GM08714 (cell line): Measurements from ENCODE around the gene MAPK10.
"Not testable (repeated sequence)": the region's sequence is repeated elsewhere in the genome, so short reads cannot be mapped to it uniquely, and the experiment has no call there.

Experiments used
- H3K4me3 ChIP-seq: fragments of 200-500 bp; sonication (Bioruptor generic); 2 replicates; pipeline ENCODE4 v1.5.1; 2014; ENCODE audit warnings: mild to moderate bottlenecking, low read length, inconsistent platforms
- ZNF274 ChIP-seq: IDR thresholded peaks from 2 replicates; pipeline ENCODE4 v1.6.1; 2012; ENCODE audit warnings: mild to moderate bottlenecking, low read depth, low read length

MAPK10 gene

GRCh38 chr4:86043755-86044592 lies 315.9 kb downstream of the MAPK10 start:
- no peak for TF ChIP-seq ZNF274

GRCh38 chr4:86038037-86038436 lies 321.8 kb downstream of the MAPK10 start:
- no peak for TF ChIP-seq ZNF274

More at GRCh38 chr4:86043755-86044592, 315.9 kb downstream of the MAPK10 start:
- no peak overlapping the region for H3K4me3 ChIP-seq

DNA sequence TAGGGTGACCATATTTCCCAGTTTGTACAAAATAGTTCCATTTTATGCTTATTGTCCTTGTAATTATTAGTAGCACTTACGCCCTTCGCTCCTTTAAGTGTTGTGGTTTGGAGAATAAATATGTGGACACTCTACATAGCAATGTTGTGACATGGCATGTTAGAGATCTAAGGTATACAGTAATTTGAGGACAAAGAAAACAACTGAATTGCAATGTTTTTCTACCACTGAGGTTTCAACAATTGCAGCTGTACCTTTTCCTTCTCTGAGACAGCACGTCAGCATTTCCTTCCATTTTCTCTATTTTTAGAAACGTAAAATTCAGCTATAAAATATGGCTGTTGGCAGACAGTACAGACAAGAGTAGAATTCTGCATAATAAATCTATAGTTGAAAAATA lies 323.1 kb downstream of the MAPK10 start:
- no peak for TF ChIP-seq ZNF274
- H3K4me3 ChIP-seq: no peak overlapping the region

More at GRCh38 chr4:86038037-86038436, 321.8 kb downstream of the MAPK10 start:
- no peak overlapping the region for H3K4me3 ChIP-seq

GRCh38 chr4:86035688-86036087 lies 324.2 kb downstream of the MAPK10 start:
- no peak overlapping the region for H3K4me3 ChIP-seq
- no peak for TF ChIP-seq ZNF274

DNA sequence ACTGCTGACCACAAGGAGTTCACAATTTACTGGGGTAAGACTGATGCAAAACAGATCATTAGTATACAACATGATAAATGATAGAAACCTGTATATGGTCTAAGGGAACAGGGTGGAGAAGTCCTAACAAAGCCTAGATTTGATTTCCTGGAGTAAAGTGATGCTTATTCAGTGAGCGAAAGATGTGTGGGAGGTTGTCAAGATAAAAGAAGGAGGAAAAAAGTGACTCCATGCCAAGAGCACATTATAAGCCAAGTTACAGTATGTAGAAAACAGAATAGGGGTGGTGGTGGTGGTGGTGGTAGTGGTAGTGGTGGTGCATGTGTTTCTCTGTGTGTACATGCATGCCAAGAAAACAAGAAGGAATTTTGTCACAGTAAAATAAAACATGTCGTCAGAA lies 325.2 kb downstream of the MAPK10 start:
- H3K4me3 ChIP-seq: no peak overlapping the region
- no peak for TF ChIP-seq ZNF274

- no peak overlapping the region for H3K4me3 ChIP-seq
- no peak for TF ChIP-seq ZNF274
Observed at GRCh38 chr4:86033171-86033570, 326.7 kb downstream of the MAPK10 start.

DNA sequence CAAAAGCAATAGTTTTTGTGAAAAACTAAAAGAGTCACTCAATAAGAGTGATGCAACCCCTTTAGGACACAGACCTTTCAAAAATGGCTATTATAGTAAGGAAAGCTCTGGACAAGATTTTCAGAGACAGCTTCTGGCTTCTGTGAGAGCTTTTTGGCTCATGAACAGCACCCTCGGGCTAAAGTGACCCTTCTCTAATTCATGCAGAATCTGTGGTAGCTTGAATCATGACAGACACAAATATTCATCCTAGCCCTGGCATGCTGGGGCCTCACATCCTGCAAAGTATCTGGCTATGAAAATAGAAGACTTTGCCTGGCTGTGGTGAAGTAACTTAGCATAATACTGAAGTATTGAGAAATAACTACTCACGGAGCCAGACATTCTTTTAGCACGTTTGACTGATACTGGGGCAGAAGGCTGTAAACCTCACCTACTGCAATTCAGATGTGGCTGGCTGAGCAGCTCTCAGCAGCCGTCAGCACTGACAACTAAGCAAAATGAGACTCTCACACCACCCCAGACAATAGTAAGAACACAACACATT lies 327.3 kb downstream of the MAPK10 start:
- no peak for TF ChIP-seq ZNF274
- H3K4me3 ChIP-seq: no peak overlapping the region

DNA sequence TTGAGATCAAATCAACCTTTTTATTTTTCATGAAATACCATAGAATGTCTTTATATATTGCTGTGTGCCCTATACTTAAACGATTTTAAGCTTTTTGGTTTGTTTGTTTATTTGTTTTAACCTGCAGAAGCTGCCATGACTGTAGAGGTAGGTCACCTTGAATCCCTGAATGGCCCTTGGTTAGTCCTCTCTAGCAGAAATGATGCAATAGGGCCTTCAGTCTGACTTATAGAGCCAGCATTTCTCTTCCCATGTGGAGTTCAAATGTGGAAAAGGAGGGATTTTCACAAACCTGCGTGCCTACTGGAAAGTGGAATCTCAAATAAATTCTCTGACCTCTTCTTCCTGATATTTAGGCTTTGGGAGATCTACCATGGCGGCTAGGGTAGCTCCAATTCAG lies 327.9 kb downstream of the MAPK10 start:
- H3K4me3 ChIP-seq: no peak overlapping the region
- TF ChIP-seq ZNF274: no peak

- H3K4me3 ChIP-seq: no peak overlapping the region
- TF ChIP-seq ZNF274: no peak
Observed at GRCh38 chr4:86026720-86027119, 333.1 kb downstream of the MAPK10 start.

DNA sequence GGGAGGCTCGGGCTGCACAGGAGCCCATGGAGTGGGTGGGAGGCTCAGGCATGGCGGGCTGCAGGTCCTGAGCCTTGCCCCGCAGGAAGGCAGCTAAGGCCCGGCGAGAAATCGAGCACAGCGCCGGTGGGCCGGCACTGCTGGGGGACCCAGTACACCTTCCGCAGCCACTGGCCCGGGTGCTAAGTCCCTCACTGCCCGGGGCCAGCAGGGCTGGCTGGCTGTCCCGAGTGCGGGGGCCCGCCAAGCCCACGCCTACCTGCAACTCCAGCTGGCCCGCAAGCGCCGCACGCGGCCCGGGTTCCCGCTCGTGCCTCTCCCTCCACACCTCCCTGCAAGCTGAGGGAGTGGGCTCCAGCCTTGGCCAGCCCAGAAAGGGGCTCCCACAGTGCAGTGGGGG lies 338.2 kb downstream of the MAPK10 start:
- not testable (repeated sequence) for H3K4me3 ChIP-seq

DNA sequence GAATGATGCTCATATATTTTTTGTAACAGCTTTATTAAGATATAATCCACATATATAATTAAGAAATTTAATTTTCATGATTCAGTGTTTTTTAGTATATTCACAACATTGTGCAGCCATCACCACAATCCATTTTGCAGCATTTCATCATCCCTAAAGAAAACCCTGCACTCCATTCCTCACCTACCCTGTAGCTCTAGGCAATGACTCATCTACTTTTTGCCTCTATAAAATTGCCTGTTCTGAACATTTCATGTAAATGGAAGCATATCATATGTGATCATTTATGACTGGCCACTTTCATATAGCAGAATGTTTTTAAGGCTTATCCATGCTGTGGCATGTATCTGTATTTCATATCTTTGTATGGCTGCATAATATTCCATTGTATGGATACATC lies 339.9 kb downstream of the MAPK10 start:
- no peak overlapping the region for H3K4me3 ChIP-seq
- TF ChIP-seq ZNF274: no peak

- no peak for TF ChIP-seq ZNF274
- no peak overlapping the region for H3K4me3 ChIP-seq
Observed at GRCh38 chr4:86019362-86019761, 340.5 kb downstream of the MAPK10 start.

- no peak for TF ChIP-seq ZNF274
Observed at GRCh38 chr4:86015412-86016350, 344.2 kb downstream of the MAPK10 start.

DNA sequence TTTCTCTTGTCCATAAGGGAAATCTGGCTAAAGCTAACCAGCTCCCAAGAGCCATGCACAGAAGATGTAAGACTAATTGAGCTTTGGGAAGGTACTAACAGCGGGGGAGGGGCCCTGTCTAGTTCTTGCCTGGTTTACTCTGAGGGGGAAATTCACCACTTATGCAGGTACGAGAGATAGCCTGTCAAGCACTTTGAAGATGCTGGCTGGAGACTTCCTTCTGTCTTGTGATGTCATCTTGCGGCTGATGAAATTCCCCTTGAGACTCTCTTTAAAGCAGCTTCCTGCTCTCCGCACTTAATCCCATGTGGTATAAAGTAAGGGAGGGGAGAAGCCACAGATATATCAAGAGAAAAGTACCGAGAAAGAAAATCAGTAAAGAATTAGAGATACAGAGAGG lies 345.3 kb downstream of the MAPK10 start:
- no peak for TF ChIP-seq ZNF274
- H3K4me3 ChIP-seq: no peak overlapping the region

More at GRCh38 chr4:86015412-86016350, 344.2 kb downstream of the MAPK10 start:
- no peak overlapping the region for H3K4me3 ChIP-seq

GRCh38 chr4:86013621-86014020 lies 346.2 kb downstream of the MAPK10 start:
- TF ChIP-seq ZNF274: no peak
- no peak overlapping the region for H3K4me3 ChIP-seq
